Activated naive CD8-positive, alpha-beta T cell (primary cell): ENCODE data around the gene TBX3.

Experiments
- H3K27ac Mint-ChIP-seq: one replicate; pipeline ENCODE4 v1.8.0; 2021; ENCODE audit warnings: mixed read lengths
- H3K27me3 Mint-ChIP-seq: one replicate; pipeline ENCODE4 v1.8.0; 2021; ENCODE audit warnings: mixed read lengths
- H3K36me3 Mint-ChIP-seq: one replicate; pipeline ENCODE4 v1.8.0; 2021; ENCODE audit warnings: mixed read lengths
- H3K4me1 Mint-ChIP-seq: one replicate; pipeline ENCODE4 v1.8.0; 2021; ENCODE audit warnings: low read depth, mixed read lengths
- H3K4me3 Mint-ChIP-seq: one replicate; pipeline ENCODE4 v1.8.0; 2021; ENCODE audit warnings: mild to moderate bottlenecking, mixed read lengths
- H3K9me3 Mint-ChIP-seq: one replicate; pipeline ENCODE4 v1.8.0; 2021; ENCODE audit warnings: low read depth, mixed read lengths

Gene TBX3

GRCh38 chr12:114690267-114691135 lies 6.5 kb upstream of the TBX3 start:
- no peaks in the 10 kb centered on the region for H3K9me3 Mint-ChIP-seq
- H3K4me1 Mint-ChIP-seq: peaks cover 10% of the 10 kb centered on the region
- no peak overlapping the region for H3K4me3 Mint-ChIP-seq
- no peak overlapping the region for H3K27ac Mint-ChIP-seq
- peaks cover 59% of the 10 kb centered on the region for H3K27me3 Mint-ChIP-seq
- H3K36me3 Mint-ChIP-seq: no peaks in the 10 kb centered on the region

- Mint-ChIP-seq H3K36me3 (no peaks in the 10 kb centered on the region), H3K4me1 (peaks cover 15% of the 10 kb centered on the region), H3K9me3 (no peaks in the 10 kb centered on the region), H3K27me3 (peaks cover 54% of the 10 kb centered on the region), H3K4me3 (no peak overlapping the region), H3K27ac (no peak overlapping the region)
Observed at GRCh38 chr12:114689075-114689994, 5.4 kb upstream of the TBX3 start.

- no peak overlapping the region for H3K4me3 Mint-ChIP-seq
- no peaks in the 10 kb centered on the region for H3K9me3 Mint-ChIP-seq
- peaks cover 25% of the 10 kb centered on the region for H3K4me1 Mint-ChIP-seq
- H3K27me3 Mint-ChIP-seq: peaks cover 55% of the 10 kb centered on the region
- H3K27ac Mint-ChIP-seq: no peak overlapping the region
- H3K36me3 Mint-ChIP-seq: no peaks in the 10 kb centered on the region
Observed at GRCh38 chr12:114688256-114688845, 4.4 kb upstream of the TBX3 start.

GRCh38 chr12:114687802-114688201 lies 3.8 kb upstream of the TBX3 start:
- Mint-ChIP-seq H3K9me3 (no peaks in the 10 kb centered on the region), H3K36me3 (no peaks in the 10 kb centered on the region), H3K27ac (no peak overlapping the region), H3K27me3 (peaks cover 56% of the 10 kb centered on the region), H3K4me1 (peaks cover 30% of the 10 kb centered on the region), H3K4me3 (no peak overlapping the region)

- peaks cover 36% of the 10 kb centered on the region for H3K4me1 Mint-ChIP-seq
- no peak overlapping the region for H3K4me3 Mint-ChIP-seq
- peaks cover 61% of the 10 kb centered on the region for H3K27me3 Mint-ChIP-seq
- no peaks in the 10 kb centered on the region for H3K36me3 Mint-ChIP-seq
- no peaks in the 10 kb centered on the region for H3K9me3 Mint-ChIP-seq
- no peak overlapping the region for H3K27ac Mint-ChIP-seq
Observed at GRCh38 chr12:114686773-114687500, 3.0 kb upstream of the TBX3 start.

- H3K27me3 Mint-ChIP-seq: peaks cover 63% of the 10 kb centered on the region
- peaks cover 36% of the 10 kb centered on the region for H3K4me1 Mint-ChIP-seq
- no peaks in the 10 kb centered on the region for H3K36me3 Mint-ChIP-seq
- H3K4me3 Mint-ChIP-seq: no peak overlapping the region
- no peaks in the 10 kb centered on the region for H3K9me3 Mint-ChIP-seq
- no peak overlapping the region for H3K27ac Mint-ChIP-seq
Observed at GRCh38 chr12:114686426-114686772, 2.4 kb upstream of the TBX3 start.

- peaks cover 64% of the 10 kb centered on the region for H3K27me3 Mint-ChIP-seq
- no peak overlapping the region for H3K27ac Mint-ChIP-seq
- no peaks in the 10 kb centered on the region for H3K9me3 Mint-ChIP-seq
- peaks cover 36% of the 10 kb centered on the region for H3K4me1 Mint-ChIP-seq
- peak overlapping the region; percentile 70 for H3K4me3 Mint-ChIP-seq
- no peaks in the 10 kb centered on the region for H3K36me3 Mint-ChIP-seq
Observed at GRCh38 chr12:114685869-114686268, 1.9 kb upstream of the TBX3 start.

GRCh38 chr12:114685320-114685781 lies 1.4 kb upstream of the TBX3 start:
- Mint-ChIP-seq H3K9me3 (no peaks in the 10 kb centered on the region), H3K4me3 (peak overlapping the region; percentile 70), H3K27ac (no peak overlapping the region), H3K27me3 (peaks cover 65% of the 10 kb centered on the region), H3K36me3 (no peaks in the 10 kb centered on the region), H3K4me1 (peaks cover 36% of the 10 kb centered on the region)

GRCh38 chr12:114684870-114685273 lies 897 bp upstream of the TBX3 start:
- Mint-ChIP-seq H3K4me3 (peak overlapping the region; percentile 70), H3K36me3 (no peaks in the 10 kb centered on the region), H3K27me3 (peaks cover 64% of the 10 kb centered on the region), H3K4me1 (peaks cover 36% of the 10 kb centered on the region), H3K27ac (no peak overlapping the region), H3K9me3 (no peaks in the 10 kb centered on the region)

GRCh38 chr12:114683709-114684097 lies 272 bp downstream of the TBX3 start:
- Mint-ChIP-seq H3K4me3 (peak overlapping the region; percentile 84), H3K27me3 (peaks cover 60% of the 10 kb centered on the region), H3K36me3 (no peaks in the 10 kb centered on the region), H3K9me3 (no peaks in the 10 kb centered on the region), H3K4me1 (peaks cover 36% of the 10 kb centered on the region), H3K27ac (no peak overlapping the region)

- Mint-ChIP-seq H3K9me3 (no peaks in the 10 kb centered on the region), H3K4me3 (peak overlapping the region; percentile 84), H3K36me3 (no peaks in the 10 kb centered on the region), H3K27me3 (peaks cover 64% of the 10 kb centered on the region), H3K4me1 (peaks cover 36% of the 10 kb centered on the region), H3K27ac (no peak overlapping the region)
Observed at GRCh38 chr12:114682785-114683708, 928 bp downstream of the TBX3 start.

- H3K4me3 Mint-ChIP-seq: peak overlapping the region; percentile 49
- no peaks in the 10 kb centered on the region for H3K9me3 Mint-ChIP-seq
- no peaks in the 10 kb centered on the region for H3K36me3 Mint-ChIP-seq
- peaks cover 36% of the 10 kb centered on the region for H3K4me1 Mint-ChIP-seq
- no peak overlapping the region for H3K27ac Mint-ChIP-seq
- peaks cover 65% of the 10 kb centered on the region for H3K27me3 Mint-ChIP-seq
Observed at GRCh38 chr12:114682106-114682784, 1.7 kb downstream of the TBX3 start.
